GM21786 (cell line): ENCODE results near the gene AP2A2.

Source experiments
- ATAC-seq: cut with Tn5 transposase; IDR thresholded peaks from one replicate; pipeline ENCODE4 v1.9.1; 2021; ENCODE audit not compliant: unreplicated experiment

The AP2A2 gene

GRCh38 chr11:898540-899190, 27.0 kb upstream of the AP2A2 start:
- ATAC-seq: no peak

DNA sequence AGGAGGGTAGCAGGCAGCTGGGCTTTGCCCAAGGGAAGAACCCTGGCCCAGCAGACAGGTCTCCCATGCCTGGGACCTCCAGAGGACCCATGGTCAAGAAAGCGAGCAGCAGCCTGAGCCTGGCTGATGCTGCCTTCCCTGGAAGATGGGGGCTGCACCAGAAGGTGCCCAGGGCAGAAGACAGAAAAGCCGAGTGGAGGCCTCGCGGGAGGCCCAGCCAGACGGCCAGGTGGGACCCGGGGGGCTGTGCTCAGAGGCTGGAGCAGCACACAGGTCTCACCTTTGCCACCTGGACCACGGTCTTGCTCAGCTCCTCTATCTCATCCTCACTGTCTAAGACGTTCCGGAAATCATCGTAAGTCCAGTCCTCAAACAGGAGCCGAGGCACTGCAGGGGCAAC, 25.9 kb upstream of the AP2A2 start:
- ATAC-seq: no peak

DNA sequence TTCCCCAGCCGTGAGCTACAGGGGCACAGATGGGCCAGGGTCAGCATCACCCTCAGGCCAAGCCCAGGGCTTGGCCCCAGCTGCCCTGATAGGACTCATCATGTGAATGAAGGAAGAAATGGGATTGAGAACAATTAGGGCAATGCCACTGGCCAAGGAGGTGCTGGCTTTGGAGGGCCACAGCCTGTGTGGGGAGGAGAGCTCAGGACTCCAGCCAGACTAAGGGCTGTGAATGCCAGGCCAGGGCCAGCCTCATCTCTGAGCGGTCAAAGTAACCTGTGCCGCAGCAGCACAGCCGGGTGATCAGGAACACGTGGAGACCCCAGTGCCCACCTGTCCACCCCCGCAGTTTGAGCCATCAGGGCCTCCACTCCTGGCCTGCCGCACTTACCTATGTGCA, 25.1 kb upstream of the AP2A2 start:
- ATAC-seq: no peak

GRCh38 chr11:901452-902061, 24.1 kb upstream of the AP2A2 start:
- ATAC-seq: no peak

DNA sequence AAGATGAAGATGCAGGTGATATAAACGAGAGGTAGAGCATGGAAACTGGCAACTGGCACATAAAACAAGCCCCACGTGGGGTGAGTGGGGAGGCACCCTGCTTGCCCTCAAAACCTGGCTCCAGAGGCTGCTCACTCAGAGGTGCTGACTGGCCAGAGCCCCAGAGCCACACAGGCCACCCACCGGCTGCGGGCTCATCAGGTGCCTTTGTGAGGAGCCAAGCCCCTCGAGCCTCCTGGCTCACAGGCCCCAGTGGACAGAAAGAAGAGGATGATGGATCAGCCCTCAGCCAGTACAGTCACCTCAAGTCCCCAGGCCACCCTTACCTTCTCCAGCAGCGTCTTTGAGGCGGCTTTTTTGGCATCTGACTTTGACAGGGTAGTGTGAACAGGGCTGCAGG, 21.3 kb upstream of the AP2A2 start:
- no peak for ATAC-seq

DNA sequence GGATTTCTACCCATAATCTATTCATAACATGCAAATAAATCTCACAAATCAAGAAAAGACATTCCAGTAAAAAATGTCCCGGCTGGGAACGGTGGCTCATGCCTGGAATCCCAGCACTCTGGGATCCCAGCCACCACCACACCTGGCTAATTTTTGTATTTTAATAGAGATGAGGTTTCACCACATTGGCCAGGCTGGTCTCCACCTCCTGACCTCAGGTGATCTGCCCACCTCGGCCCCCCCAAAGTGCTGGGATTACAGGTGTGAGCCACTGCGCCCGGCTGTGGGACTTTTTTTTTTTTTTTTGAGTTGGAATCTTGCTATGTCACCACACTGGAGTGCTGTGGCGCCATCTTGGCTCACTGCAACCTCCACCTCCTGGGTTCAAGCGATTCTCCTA, 19.7 kb upstream of the AP2A2 start:
- ATAC-seq: no peak

DNA sequence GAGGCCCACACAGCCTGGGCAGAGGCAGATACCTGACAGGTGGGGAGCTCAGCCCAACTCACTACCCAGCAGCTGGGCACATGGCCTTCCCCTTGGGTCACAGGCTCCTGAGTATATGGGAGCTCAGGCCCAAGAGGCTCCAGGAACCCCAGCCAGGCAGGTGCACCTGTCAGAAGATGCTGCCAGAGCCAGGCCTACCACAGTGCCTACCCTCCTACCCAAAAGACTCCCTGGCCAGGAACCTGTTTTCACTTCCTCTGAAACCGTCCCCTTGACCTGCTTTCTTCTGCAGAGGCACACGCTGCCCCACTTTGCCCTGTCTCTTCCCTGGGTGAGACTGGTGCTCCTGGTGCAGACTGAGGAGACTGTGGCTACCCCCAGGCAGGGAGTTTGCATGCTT, 18.0 kb upstream of the AP2A2 start:
- no peak for ATAC-seq

DNA sequence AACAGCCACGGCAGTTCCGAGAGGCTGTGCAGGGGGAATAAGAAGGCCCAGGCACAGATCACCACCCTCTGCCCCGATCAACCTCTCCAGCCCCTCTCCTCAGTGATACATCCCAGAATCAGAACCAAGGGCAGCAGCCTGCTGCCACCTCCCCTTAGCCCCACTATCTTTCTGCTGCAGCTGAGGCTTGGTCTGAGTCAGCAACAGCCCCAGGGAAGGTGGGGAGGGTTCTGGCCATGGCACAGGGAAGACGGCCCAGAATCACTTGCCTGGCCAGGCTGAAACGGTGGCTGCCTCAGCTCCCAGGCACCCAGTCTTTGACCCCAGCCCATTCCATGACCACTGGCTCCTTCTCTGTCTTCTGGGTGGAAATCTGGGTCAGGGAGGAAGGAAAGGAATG, 17.4 kb upstream of the AP2A2 start:
- ATAC-seq: no peak

- ATAC-seq: no peak
Measured at GRCh38 chr11:909406-909805, 16.3 kb upstream of the AP2A2 start.

DNA sequence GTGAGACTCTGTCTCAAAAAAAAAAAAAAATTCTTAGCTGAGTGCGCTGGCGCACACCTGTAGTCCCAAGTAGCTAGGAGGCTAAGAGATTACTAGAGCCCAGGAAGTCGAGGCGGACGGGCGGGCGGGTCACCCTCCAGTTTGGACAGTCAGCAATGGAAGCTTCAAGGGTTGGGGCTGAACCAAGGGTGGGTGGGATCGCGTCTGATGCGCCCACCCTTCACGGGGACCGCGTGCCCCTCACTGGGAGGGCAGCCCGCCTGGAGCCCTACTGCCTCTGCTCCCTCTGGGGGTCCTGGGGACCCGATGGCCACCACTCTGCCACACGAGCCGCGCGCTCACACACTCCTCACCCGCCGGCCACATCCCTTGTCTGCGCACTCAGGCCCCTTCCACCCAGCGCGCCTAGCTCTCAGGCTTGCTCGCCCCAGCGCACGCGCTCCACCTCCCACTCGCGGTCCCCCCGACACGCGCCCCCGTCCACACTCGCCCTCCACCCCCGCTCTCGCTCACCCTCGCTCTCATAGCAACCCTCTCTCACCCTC, 15.6 kb upstream of the AP2A2 start:
- peak; percentile 10 for ATAC-seq

DNA sequence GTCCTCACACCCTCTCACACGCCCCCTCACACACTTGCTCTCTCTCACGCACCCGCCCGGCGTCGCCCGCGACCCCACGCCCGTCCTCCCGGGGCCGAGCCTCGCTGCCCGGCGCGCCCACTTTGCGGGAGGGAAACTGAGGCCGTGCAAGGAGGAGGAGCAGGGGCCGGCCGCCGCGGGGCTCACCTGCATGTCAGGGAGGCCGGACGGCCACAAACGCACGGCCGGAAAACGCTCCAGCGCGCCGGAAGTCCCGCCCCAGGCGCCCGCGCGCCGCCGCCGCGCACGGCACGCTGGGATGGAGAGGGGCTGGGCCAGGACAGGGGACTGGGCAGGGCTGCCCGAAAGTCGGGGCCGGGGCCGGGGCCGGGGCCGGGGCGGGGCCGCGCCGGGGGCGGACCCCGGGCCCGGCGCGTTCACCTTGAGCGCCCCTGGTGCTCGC, 15.1 kb upstream of the AP2A2 start, which contains the start of gene CHID1:
Gene CHID1 (minus strand): TSS at position 222 of the 442 bp plus-strand sequence. CDS start 5,994 bp downstream, outside the sequence.
- peak; percentile 87 for ATAC-seq

DNA sequence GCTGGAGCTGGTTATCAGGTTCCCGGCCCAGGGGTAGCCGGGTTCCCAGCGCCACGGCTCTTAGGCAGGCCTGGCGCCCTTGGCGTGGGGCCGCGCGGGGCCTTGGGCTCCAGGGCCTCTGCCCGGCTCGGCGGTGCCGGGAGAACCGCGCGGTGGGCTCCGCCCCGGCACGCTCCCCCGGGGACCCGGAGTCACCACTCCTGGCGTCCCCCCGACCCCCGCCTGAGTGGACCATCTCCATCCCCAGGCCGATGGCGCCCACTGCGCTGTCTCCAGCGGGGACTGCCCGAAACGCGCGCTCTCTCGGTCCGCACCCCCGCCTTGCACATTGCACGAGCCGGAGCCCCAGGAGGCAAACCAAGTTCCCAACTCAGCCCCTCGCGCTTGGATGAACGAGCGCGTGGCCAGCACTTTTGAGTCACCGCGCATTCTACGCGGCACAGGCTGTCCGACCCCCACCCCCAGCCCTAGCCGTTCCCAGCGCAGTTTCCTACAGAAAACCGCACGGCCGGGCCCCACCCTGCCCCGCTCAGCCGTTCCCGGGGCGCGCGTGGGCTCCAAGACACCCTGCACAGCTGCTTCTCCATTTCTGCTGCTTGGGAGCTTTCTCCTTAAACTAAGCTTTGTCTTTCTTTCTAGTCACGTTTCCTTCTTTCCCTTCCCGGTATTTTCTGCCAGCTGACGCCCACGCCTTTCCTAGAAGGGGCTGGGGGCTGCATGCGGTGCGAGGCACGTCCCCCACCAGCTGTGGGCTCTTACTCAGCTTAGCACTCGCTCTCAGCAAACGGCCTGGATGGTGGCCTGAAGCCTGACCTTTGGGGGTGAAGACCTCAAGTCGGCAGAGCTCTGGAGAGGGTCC, 14.4 kb upstream of the AP2A2 start:
- ATAC-seq: peak; percentile 10

- ATAC-seq: no peak
Measured at GRCh38 chr11:911890-912219, 13.8 kb upstream of the AP2A2 start.

- no peak for ATAC-seq
Measured at GRCh38 chr11:912266-912665, 13.4 kb upstream of the AP2A2 start.

DNA sequence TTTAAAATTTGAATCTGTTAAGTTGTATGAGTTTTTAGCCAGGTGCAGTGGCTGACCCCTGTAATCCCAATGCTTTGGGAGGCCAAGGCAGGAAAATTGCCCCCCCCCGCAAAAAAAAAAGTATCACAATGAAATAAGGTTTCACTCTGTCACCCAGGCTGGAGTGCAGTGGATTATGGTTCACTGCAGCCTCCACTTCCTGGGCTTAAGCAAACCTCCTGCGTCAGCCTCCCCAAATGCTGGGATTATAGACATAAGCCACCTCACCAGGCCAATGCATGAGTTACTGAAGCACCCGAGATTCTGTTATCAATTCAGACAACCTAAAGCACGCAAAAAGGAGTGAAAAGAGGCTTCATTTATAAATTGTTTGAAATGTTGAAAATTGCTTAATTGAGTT, 12.6 kb upstream of the AP2A2 start:
- no peak for ATAC-seq

GRCh38 chr11:914204-914603, 11.5 kb upstream of the AP2A2 start:
- no peak for ATAC-seq

- ATAC-seq: no peak
Measured at GRCh38 chr11:914747-915501, 10.7 kb upstream of the AP2A2 start.

DNA sequence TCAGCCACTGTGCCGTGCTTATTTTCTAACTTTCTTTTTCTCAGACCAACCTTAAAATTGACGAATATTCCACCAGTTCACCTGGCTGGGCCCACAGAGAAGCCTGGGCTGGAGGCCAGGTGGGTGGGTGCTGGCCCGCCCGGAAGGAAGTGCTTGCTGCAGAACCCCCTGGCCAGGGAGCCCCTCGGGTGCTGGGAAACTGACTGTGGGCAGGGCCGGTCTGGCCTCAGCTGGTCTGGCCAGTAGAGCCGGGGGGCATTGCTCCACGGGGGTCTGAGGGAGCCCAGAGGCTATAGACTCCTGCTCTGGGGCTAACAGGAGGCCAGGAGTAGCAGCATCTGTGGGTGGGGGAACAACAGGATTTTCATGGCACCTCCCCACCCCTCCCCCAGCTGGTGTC, 8.2 kb upstream of the AP2A2 start:
- no peak for ATAC-seq

GRCh38 chr11:921921-922678, 3.6 kb upstream of the AP2A2 start:
- ATAC-seq: no peak

GRCh38 chr11:923691-924405, 1.8 kb upstream of the AP2A2 start:
- ATAC-seq: no peak
